HEK293 (cell line): ENCODE data around the gene LRPPRC.

Source experiments
- CTCF ChIP-seq: fragments of 450-650 bp; formaldehyde crosslinking; IDR thresholded peaks from 2 replicates; pipeline ENCODE4 v1.5.1; 2016; ENCODE audit warnings: missing biosample characterization, missing genetic modification characterization
- PBX3 ChIP-seq: sonication (generic); formaldehyde crosslinking; IDR thresholded peaks from 2 replicates; pipeline ENCODE4 v1.8.1; 2022; ENCODE audit warnings: mild to moderate bottlenecking, moderate library complexity, missing genetic modification reagents
- PRDM2 ChIP-seq: fragments of 450-650 bp; formaldehyde crosslinking; IDR thresholded peaks from 2 replicates; pipeline ENCODE4 v1.5.1; 2016; ENCODE audit warnings: missing biosample characterization, missing genetic modification characterization, borderline replicate concordance
- SP2 ChIP-seq: fragments of 450-650 bp; formaldehyde crosslinking; IDR thresholded peaks from 2 replicates; pipeline ENCODE4 v1.5.1; 2016; ENCODE audit warnings: missing biosample characterization, missing genetic modification characterization
- TCF7L2 ChIP-seq: IDR thresholded peaks from 2 replicates; pipeline ENCODE4 v1.6.1; 2011; ENCODE audit warnings: low read depth, mild to moderate bottlenecking, inconsistent platforms, low read length, moderate library complexity, borderline replicate concordance
- TSHZ1 ChIP-seq: fragments of 450-650 bp; formaldehyde crosslinking; IDR thresholded peaks from 2 replicates; pipeline ENCODE4 v1.5.1; 2016; ENCODE audit warnings: missing biosample characterization, missing genetic modification characterization, borderline replicate concordance
- ZNF18 ChIP-seq: fragments of 450-650 bp; formaldehyde crosslinking; IDR thresholded peaks from 2 replicates; pipeline ENCODE4 v1.5.1; 2016; ENCODE audit warnings: missing biosample characterization, missing genetic modification characterization
- ZNF311 ChIP-seq: fragments of 450-650 bp; formaldehyde crosslinking; IDR thresholded peaks from 2 replicates; pipeline ENCODE4 v1.5.1; 2017; ENCODE audit warnings: missing biosample characterization, missing genetic modification characterization, borderline replicate concordance
- ZNF510 ChIP-seq: fragments of 450-650 bp; formaldehyde crosslinking; IDR thresholded peaks from 2 replicates; pipeline ENCODE4 v1.5.1; 2018; ENCODE audit warnings: mild to moderate bottlenecking, missing genetic modification characterization, missing biosample characterization; ENCODE audit not compliant: insufficient replicate concordance

- TF ChIP-seq SP2 (no peak), CTCF (tag by site-specific recombination) (no peak), PRDM2 (tag by site-specific recombination) (no peak), TCF7L2 (no peak), TSHZ1 (no peak), ZNF510 (no peak), ZNF18 (tag by site-specific recombination) (no peak), ZNF311 (tag by site-specific recombination) (no peak), PBX3 (CRISPR knock-in tag) (no peak)
Observed at GRCh38 chr2:43985359-43985758, 10.4 kb downstream of the LRPPRC start.
